Coronary artery (tissue), 2 donors: ENCODE data around the gene DEAF1.

ENCODE experiments used
- DNase-seq: peaks from one replicate; pipeline ENCODE4 v3.0.0-alpha.2; 2017; ENCODE audit warnings: low spot score
- H3K27ac ChIP-seq, 2 donors: fragments of 200-600 bp; sonication (generic); one replicate each; pipeline ENCODE4 v1.5.1; 2016 to 2019
- H3K4me3 ChIP-seq: fragments of 200-600 bp; sonication (generic); 2 replicates; pipeline ENCODE4 v1.5.1; 2016; ENCODE audit warnings: mild to moderate bottlenecking, moderate library complexity
- TF ChIP-seq, protein P1 (sequence below): fragments of 200-600 bp; sonication (generic); IDR thresholded peaks from one replicate; pipeline ENCODE4 v1.5.1; 2019; ENCODE audit warnings: antibody characterized with exemption

The DEAF1 gene

DNA sequence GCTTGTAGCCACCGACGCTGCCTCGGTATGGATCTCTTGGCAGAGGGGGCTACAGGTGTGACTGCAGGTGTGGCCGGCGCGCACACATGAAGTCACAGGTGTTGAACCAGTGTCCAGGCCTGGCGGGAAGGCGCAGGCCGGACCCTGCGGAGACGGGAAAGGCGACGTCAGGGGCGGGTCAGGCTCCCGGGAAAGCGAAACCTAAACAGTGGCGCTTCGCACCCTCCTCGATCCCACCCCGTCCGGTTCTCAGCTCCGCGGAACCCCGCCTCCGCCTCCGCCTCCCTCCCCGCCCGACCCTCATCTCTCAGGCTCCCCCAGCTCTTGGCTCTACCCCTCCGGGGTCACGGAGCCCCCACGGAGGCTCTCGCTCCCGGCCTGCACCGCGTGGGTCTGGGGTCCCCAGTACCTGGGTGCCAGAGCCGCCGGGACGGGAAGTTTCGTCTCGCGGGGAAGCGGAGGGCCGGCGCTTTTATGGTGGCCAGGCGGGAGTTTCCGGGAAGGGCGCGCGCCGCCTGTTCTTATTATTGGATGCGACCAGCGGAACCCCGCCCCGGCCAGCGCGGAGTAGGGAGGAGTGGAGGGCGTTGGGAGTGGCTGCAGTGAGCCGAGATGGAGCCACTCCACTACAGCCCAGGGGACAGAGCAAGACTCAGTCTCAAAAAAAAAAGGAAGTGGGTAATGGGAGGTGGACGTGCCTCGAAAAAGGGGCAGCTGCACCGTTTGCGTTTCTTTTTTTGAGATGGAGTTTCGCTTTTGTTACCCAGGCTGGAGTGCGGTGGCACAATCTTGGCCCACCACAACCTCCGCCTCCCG, 79.3 kb downstream of the DEAF1 start, which contains the start of gene IRF7:
TSS of gene IRF7 (minus strand) at position 447 of the 816 bp plus-strand sequence. CDS start 586 bp downstream, outside the sequence.
- Histone ChIP-seq H3K4me3 (peak within 1 kb of the TSS; percentile 84), H3K27ac (peak within 1 kb of the TSS; percentile 79 to 92)
- peak; percentile 97 for DNase-seq
- TF ChIP-seq, protein P1, sequence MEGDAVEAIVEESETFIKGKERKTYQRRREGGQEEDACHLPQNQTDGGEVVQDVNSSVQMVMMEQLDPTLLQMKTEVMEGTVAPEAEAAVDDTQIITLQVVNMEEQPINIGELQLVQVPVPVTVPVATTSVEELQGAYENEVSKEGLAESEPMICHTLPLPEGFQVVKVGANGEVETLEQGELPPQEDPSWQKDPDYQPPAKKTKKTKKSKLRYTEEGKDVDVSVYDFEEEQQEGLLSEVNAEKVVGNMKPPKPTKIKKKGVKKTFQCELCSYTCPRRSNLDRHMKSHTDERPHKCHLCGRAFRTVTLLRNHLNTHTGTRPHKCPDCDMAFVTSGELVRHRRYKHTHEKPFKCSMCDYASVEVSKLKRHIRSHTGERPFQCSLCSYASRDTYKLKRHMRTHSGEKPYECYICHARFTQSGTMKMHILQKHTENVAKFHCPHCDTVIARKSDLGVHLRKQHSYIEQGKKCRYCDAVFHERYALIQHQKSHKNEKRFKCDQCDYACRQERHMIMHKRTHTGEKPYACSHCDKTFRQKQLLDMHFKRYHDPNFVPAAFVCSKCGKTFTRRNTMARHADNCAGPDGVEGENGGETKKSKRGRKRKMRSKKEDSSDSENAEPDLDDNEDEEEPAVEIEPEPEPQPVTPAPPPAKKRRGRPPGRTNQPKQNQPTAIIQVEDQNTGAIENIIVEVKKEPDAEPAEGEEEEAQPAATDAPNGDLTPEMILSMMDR: no peak

DNA sequence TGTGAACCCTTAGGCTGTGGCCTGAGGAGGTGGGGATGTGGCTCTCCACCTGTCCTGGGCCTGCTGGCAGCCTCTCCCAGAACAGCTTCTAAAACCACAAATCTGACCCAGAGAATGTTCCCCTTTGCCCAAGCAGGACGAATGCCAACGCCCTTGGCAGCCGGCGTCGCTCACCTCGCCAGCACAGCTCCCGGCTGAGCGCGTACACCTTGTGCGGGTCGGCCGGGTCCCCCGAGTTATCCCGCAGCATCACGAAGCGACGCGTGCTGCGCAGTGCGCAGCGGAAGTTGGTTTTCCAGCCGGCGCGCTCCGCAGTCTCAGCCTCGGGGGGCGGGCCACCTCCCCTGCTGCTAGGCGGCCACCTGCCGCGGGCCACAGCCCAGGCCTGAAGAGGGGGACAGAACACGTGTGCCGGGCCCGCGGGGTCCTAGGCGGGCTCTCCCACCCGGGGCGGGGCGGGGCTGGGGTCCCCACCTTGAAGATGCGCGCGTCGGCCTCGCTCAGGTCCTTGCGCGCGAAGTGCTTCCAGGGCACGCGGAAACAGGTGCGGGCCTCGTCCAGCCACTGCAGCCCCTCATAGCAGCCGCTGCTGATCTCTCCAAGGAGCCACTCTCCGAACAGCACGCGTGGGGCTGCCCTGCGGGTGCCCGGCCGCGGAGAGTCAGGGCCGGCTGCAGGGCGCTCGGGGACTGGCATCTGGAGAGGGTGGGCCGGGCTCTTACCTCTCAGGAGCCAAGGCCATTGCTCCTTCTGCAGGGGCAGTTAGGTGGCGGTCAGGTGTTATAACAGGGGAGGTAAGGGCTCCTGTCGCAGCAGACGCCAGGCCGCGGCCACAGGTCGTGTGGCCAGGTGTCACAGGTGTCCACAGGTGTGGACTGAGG, 80.2 kb downstream of the DEAF1 start:
- DNase-seq: peak; percentile 73
- H3K4me3 ChIP-seq: peak overlapping the region; percentile 84
- TF ChIP-seq, protein P1: no peak
- H3K27ac ChIP-seq: peak overlapping the region; percentile 79 to 92

DNA sequence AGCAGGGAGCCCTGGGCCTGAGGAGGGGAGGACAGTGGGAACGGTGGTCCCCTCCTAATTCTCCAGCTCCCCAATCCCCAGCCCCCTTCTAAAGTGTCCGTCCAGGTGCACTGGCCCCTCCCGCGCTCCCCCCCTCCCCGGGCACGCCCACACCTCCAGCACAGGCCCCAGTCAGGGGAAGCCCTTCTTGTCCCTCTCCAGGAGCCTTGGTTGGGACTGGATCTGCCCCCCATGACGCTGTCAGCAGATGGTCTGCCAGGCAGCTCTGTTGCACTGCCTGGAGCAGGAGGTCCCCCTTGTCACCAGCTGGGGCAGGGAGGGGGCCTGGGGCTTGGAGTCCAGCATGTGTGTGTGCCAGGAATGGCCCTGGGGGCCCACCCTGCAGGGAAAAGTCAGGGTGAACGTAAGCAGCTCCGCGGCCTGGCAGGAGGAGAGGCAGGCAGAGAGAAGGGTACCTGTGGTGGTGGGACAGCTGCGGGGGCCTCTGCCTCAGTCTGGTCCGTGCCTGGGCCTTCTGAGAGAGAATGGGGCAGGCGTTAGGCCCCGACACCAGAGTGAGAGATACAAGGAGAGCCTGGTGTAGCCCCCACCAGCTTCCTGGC, 80.9 kb downstream of the DEAF1 start:
- Histone ChIP-seq H3K4me3 (peak overlapping the region; percentile 84), H3K27ac (peak overlapping the region in 1 of 2 donors; percentile 92)
- TF ChIP-seq, protein P1: no peak
- DNase-seq: no peak

DNA sequence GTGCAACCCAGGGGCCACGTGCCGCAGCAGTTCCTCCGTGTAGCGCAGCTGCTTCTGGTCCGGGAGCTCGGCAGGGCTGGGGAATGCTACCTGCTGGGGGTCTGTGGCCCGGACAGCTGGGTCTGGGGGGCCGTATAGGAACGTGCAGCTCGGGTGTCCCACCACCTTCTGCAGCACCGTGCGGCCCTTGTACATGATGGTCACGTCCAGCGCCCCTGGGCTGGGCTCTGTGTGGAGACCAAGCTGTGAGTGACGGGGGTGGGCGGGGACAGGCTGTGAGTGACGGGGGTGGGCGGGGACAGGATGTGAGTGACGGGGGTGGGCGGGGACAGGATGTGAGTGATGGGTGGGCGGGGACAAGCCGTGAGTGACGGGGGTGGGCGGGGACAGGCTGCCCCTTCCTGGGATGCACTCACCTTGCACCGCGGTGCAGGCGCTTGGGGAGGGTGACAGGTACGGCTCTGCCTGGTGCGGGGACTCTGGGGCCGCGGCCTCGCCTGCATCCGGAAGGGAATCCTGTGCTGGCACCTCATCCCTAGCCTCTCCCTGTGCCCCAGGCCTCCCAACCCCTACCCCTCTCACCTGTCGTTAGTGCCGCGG, 81.6 kb downstream of the DEAF1 start:
- H3K27ac ChIP-seq: peak overlapping the region in 1 of 2 donors; percentile 92
- H3K4me3 ChIP-seq: peak overlapping the region; percentile 84
- TF ChIP-seq, protein P1: no peak
- no peak for DNase-seq

DNA sequence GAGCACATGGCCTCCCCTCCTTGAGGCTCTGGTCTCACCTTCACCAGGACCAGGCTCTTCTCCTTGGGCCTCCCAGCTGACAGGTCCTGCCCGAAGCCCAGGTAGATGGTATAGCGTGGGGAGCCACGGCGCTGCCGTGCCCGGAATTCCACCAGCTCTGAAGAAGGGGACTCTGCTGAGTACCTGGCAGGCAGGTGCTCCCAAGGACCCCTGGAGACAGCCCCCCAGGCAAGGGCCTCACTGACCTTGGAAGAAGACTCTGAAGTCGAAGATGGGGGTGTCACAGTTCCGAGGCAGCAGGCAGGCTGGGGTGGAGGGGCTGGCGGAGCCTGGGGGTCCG, 82.1 kb downstream of the DEAF1 start:
- no peak for DNase-seq
- TF ChIP-seq, protein P1: no peak
- Histone ChIP-seq H3K27ac (peak overlapping the region in 1 of 2 donors; percentile 92), H3K4me3 (no peak overlapping the region)

DNA sequence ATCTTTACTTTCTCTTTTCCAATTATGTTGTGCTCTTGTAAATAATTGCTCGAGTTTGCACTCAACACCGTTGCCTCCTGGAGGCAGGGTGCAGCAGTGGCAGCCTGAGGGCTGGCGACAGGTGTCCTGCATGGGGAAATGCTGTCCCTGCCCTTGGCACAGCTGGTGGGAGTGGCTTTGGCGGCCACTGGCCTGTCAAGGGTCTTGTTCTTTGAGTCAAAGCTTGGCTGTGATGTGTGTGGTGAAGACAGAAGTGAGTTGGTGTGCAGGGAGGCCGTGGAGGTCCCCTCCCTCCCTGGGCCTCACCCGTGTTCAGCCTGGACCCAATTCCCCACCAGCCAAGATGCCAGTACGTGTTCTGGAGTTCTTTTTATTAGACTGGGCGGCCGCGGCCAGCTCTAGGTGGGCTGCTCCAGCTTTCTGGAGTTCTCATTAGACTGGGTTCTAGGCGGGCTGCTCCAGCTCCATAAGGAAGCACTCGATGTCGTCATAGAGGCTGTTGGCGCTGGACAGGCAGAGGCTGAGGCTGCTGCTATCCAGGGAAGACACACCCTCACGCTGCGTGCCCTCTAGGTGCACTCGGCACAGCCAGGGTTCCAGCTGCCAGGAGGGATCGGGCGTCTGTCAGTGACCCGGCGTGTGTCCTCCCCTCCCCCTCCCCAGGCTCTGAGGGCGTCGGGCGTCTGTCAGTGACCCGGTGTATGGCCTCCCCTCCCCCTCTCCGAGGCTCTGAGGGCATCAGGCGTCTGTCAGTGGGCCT, 82.6 kb downstream of the DEAF1 start:
- no peak overlapping the region for H3K27ac ChIP-seq
- no peak for DNase-seq
- TF ChIP-seq, protein P1: no peak
- H3K4me3 ChIP-seq: no peak overlapping the region
